Left ventricle myocardium superior (tissue), 1 donor: Measurements from ENCODE around the gene VPS41. TPM values are rescaled to one million over a fixed set of nuclear protein-coding genes. Genes with fewer than 3 reads are reported as not detected.

ENCODE experiments used
- ATAC-seq: fragments of 200-7000 bp; cut with Tn5 transposase; one replicate; pipeline ENCODE4 v1.9.1; 2020; ENCODE audit warnings: mild to moderate bottlenecking, moderate library complexity
- DNase-seq: peaks from one replicate; pipeline ENCODE4 v3.0.0-alpha.2; 2020
- intact Hi-C: fragments of 100-400 bp; cut with micrococcal nuclease; formaldehyde crosslinking; loops from one replicate; pipeline ENCODE4 v1.11.0; 2022
- total RNA-seq: library from RNA; stranded (reverse); fragmentation: NEBNext Ultra II Directional; extraction: Animal tissue kit (Norgen Biotek cat#: 25700); gene quantifications from one replicate; pipeline ENCODE4 v1.2.1, GENCODE V29; 2021
- donor health status: DM: no; HTN: yes; CAD: no; lungs with severe emphysema.

The VPS41 gene
- total RNA-seq, 1 donor from 2014 or later = 33.7 TPM

DNA sequence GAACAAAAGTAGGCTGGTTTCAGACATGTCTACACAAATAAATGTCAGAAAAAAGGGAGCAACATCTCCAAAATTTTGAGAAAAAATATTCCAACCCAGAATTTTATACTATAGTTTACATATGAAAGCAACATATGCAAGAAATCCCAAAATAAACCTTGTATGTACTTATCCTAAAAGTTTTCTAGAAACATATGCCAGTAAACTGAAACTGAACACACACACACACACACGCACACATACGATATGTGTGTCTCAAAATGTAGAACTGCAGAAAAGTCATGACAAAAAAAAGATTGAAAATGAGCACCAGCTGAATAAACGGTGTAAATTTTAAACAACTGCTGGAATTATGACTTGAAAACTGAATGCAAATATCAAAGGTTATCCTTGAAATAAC is 81.0 kb downstream of the VPS41 start:
- ATAC-seq (no peak), DNase-seq (no peak)
- intact Hi-C loops = no loop called here

DNA sequence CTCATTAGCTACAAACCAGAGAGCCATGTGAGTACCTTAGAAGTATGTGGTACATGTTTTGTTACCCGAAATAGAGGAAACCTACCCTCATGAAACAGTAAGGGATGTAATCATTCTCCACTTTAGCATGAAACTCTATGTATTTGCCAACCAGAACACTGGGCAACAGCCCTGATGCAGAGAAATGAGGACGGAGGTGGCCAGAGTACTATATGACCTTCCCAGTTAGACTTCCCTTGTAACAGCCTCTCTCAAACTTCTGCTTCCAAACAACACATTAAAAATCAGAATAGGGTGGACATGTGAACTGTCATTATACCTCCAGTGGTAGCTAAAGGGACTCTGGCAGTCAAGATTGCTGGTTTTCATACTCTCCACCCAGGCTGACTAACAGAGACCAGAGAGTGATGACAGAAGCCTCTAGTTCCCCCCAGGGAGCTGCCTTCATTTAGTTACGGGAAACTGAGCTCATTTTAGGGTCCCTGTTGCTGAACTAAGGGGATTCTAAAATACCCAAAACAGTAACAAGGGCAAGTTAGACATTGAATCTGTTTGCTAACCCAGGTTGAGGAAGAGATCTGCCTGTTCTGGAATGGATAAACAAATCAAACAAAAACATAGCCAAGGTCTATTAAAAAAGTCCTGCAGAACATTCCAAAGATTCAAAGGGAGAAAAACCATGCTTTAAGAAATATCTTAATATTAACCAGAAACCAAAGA is 83.1 kb downstream of the VPS41 start:
- intact Hi-C loops = no loop called here
- ATAC-seq (peak; percentile 38), DNase-seq (no peak)

DNA sequence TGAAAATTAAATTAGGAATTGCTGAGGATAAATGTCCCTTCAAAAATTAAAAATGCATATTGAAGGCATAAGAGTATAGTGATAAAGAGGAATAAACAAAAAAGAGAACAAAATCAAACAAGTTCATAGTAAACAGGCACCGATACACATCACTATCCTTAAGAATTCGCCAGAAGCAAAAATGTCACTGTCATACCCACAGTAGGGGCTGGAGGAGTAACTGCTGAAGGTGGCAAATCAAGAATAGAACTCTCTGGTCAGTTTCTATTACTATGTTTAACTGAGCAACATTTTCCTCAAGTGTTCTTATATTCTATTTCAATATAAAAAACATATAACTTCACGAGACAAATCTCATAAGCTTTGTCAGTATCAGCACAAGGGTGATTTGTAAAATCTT is 84.0 kb downstream of the VPS41 start:
- intact Hi-C loops = no loop called here
- no peak for ATAC-seq

DNA sequence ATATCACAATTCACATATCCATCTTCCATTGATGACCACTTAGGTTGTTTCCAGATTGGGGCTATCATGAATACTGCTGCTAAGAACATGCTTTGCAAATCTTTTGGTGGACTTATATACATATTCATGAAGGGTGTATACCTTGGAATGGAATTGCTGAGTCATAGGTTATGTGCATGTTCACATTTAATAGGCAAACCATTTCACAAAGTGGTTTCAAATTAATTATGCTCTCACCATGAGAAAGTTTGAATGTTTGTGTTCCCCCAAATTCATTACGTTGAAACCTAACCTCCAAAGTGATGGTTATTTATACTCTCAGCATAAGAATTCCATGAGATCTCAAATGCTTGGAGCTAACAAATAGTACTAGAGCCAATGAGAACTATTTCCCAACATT is 86.4 kb downstream of the VPS41 start:
- no peak for ATAC-seq
- DNase-seq = no peak
- intact Hi-C loops = no loop called here

More for the DNA sequence above, 84.0 kb downstream of the VPS41 start:
- DNase-seq = no peak

DNA sequence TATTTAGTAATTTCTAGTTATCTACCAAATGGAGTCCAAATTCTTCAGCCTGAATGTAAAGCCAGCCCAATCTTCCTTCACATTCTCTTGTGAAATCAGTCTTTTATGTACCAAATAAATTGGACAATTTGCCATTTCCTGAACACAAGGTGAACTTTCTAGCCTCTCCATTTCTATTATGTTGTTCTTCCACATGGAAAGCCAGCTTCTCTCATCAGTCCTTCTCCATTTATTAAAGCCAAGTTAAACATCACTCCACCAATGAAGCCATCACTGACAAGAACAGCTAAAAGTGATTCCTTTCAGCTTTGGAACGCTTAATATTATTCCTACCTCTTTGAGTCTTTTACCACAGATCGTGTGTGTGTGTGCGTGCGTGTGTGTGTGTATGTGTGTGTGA is 88.4 kb downstream of the VPS41 start:
- intact Hi-C loops = no loop called here
- no peak for ATAC-seq
- no peak for DNase-seq

DNA sequence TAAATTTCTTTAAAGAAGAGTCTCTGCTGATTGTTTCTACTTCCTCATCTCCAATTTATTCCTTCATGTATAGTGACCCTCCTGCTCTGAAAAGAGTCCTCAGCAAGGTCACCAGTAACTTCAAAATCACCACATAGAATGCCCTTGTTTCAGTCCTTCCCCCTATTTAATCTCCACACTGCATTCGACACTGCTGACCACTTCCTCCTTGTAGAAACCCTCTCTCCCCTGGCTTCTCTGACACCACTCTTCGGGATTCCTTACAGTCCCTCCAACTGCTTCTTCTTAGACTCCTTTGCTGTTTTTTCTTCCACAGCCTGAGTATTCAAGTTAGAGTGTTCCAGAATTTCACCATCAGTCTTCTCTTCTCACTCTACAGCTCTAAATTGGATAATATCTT is 89.5 kb downstream of the VPS41 start:
- ATAC-seq (no peak), DNase-seq (no peak)
- intact Hi-C loops = no loop called here

DNA sequence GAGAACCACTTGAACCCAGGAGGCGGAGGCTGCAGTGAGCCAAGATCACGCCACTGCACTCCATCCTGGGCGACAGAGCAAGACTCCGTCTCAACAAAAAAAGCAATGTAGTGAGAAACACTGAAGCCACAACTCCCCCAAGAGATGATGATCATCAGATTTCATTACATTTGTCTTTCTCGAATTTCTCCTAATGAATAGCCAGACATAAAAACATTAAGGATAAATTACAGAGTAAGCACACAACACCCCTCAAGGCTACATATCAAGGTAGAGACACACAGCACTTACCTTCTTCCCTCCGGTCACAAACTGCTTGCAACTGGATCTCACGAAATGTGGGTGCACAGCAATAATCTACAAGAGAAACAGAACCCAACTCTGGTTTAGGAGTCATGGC is 91.5 kb downstream of the VPS41 start:
- ATAC-seq (no peak), DNase-seq (no peak)
- intact Hi-C loops = no loop called here

DNA sequence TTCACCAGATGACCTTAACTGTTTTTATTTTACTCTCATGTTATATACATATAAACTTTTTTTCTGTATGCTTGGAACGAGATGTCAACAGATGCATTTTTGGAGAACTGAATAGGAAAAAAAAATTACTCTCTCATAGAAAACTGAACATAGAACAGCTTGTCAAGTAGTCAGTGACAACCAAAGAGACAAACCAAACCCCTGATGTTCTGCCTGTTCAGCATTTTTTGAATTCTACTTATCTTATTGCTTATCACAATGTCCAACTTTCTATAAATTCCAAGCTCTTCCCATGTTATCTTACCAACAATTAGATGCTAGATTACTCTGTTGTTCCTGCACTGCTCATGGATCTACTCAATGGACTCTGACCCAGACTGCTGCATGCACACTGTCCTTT is 95.2 kb downstream of the VPS41 start:
- ATAC-seq (no peak), DNase-seq (no peak)
- intact Hi-C loops = no loop called here

DNA sequence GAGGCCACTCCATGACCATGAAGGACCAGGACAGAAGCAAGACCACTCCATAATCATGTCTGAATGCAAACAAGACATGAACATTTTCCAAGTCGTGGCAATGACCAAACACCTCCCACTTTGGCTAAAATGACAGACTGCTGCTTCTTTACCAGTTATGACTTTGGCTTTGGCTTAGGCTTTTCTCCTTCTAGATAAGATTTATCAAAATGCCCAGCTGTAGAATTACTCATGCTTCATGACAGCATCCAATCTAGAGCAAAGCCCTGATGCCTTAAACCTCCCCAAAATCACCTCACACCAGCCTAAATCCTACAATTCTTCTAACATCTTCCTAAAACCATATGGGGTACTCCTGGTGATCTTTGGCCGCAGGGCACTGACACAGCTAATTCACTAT is 102.1 kb downstream of the VPS41 start:
- ATAC-seq (no peak), DNase-seq (no peak)
- intact Hi-C loops = no loop called here

DNA sequence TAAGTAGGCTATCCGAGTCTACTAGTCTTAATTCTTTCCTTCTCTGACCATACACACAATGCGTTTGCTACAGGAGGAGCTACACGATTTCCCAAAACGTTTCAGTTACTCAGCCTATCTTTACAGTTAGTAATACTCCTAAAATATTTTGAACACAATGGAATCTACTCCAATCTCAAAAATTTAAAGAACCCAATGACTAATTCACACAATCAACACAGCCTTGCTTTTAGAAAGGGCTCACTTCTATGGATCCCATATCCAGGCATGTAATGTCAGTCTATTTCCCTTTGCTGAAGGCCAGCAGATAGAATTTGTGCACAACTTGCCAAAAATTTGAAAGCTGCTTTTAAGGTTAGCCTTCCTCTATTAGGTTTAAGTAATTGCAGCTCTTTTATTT is 107.2 kb downstream of the VPS41 start:
- ATAC-seq (no peak), DNase-seq (no peak)
- intact Hi-C loops = no loop called here

DNA sequence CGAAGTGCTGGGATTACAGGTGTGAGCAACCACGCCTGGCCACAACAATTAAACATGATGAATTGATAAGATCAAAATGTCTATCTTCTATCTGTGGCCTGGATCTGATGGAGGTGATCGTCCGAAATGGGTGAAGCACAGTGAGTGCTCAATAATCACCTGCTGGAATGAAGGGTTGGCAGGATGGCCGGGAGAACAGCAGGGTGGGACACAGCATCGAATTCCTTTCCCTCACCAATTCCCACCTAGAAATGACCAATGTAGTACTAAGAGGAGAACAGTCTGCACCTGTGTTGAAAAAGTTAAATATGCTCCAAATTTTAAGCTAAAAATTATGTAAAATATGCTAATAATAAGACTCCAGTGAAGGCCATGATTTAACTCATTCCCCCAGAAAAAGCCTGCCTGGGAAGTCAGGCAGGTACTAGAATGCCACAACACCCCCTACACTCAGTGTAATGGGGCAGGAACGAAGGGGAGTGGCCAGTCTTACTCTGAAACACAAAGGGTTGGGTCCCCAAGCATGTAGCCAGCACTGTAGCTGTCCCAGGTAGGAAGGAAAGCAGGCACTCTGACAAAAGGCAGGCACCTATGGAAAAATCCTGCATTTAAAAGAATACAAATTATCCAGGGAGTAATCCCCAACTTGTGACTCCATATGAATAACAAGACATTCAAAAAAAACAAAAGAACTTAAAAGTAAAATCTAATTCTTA is 110.3 kb downstream of the VPS41 start:
- no peak for DNase-seq
- intact Hi-C loops = loop anchor here (5.0 kb wide), 1 partner anchor 719 kb away; no protein-coding TSS in a partner anchor
- no peak for ATAC-seq

DNA sequence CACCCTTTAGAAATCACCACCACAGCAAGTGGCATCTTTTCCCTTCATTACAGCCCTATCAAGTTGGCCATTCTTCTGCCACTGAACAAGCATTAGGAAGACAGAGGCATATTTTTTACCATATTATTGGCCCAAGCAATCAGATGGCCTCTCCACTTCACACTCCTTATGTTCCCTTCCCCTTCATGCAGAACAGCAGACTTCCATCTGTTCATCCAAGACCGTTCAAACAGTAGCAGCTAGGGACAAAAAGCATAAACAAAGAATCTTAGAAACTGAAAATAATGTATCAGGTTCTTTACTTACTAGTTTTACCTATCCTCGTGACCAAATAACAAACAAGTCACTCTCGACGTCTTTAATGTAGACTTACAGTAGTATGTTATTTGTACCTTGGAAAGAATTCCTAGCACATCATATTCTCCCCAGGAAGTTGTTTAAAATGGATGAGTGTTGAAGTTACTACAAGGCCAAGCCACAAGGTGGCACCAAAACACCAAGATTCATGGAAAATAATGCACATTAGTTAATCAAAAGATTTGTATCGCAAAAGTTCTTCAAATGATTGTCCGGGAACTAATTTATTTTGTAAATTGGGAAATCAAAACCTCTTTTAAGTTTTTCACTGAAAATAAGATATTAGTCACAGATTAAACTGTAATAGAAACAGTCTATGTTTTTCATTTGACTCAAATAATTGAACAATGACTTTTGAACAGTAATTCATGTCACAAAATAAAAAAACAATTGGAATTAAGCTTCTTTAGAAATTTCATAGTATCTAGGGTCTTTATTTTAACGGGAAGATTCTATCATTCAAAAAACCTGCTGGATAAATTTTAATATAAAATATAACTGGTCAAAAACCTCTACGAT is 112.1 kb downstream of the VPS41 start:
- ATAC-seq = no peak
- no peak for DNase-seq
- intact Hi-C loops = loop anchor here (5.0 kb wide), 1 partner anchor 720 kb away; no protein-coding TSS in a partner anchor

DNA sequence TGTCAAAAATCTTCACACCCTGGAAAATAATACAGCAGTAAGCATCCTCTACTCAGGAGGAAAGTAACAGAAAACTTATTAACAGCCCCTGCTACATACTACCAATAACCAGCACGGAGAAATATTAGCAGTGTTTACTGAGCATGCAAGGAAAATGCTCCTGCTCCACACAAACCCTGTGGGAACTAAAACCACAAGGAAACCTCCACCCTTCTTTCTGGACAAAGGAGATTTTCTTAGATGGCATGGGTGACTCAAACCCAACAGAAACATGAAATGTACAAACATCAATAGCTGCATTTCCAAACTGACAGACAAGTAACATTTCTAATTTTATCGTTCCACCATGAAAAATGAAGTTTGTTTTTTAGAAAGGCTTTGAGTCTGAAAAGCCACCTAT is 113.4 kb downstream of the VPS41 start:
- intact Hi-C loops = loop anchor here (5.0 kb wide), 1 partner anchor 722 kb away; no protein-coding TSS in a partner anchor
- DNase-seq (no peak), ATAC-seq (no peak)

DNA sequence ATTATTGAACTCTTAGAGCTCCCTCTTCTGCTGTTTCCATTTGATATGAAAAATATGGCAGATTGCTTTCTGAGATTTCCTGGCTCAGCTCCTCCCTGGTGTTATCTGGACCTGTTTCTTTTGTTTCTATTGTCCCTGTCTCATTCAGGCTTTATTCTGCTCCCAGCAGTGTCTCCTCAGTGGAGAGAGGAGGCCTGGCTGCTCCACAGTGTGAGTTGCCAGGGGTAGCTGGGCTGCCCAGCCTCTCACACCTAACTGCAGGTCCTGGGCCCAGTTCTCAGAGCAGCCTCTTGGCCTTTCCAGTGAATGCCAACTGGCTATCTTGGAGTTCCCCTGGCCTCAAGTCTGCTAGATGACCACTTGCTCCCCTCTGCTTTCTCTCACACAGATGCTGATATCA is 127.0 kb downstream of the VPS41 start:
- intact Hi-C loops = no loop called here
- no peak for DNase-seq

DNA sequence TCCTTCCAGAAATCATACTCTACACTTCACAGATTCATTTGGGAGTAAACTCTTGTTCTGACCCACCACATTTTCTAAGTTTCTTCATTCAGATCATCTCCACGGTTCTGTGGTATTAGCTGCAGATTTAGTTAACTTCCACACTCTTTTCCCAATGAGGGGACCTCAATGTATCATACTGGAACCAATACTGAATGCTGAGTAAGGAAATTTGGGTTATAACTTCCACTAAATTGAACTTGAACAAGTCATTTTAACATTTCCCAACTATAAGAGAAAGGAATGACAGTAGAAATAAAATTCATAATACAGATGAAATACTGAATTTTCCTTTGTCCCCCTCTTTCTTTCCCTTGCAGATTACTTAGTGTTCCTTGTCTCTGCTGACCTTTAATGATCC is 131.4 kb downstream of the VPS41 start:
- intact Hi-C loops = no loop called here
- ATAC-seq = no peak
- no peak for DNase-seq

More for the DNA sequence above, 127.0 kb downstream of the VPS41 start:
- no peak for ATAC-seq

DNA sequence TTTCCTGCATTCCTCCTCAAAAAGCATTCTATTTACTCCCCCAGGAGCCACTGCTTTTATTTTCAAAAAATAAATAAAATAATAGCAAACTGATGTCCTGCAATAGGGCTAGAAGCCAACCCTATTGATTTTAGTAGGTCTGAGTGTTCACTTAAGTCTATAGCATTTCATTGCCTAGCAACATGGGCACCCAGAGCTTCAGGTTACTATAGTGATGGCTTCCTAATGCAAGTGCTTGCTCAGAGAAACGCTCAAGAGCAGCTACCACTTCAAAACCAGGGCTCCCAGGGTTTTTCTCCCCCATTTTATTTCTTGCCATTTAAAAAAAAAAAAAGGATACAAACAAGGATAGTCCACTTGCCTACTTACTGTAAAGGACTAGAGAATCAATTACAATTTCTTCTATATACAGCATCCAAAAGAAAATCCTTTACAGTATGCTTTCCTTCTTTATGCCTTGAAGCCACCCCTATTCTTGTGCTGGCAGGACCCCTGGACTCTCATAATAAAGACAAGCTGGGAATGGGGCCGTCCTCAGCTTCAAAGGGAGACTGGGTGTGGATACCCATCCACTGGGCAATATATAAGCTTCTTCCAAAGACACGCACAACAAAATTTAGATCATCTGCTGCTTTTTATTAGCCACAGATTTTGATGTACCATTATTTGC is 133.3 kb downstream of the VPS41 start:
- no peak for ATAC-seq
- intact Hi-C loops = no loop called here

DNA sequence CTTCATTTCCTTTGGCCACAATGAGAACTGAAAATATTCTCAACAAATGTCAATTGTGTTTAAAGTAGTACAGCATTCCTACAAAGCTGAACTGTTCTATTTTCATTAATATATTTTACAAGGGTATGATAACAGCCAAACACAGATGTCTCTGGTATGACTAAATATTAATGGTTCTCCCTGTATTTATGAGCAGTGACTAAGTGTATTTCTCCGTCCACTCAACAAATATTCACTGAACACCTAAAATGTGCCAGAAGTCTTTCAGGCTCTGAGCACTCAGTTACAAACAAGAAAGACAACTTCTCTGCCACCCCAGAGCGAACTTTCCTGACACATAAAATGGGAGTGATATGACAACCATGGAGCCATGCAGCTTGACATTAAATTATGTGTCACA is 135.6 kb downstream of the VPS41 start:
- DNase-seq = no peak
- intact Hi-C loops = no loop called here
- ATAC-seq = no peak

More for the DNA sequence above, 133.3 kb downstream of the VPS41 start:
- no peak for DNase-seq

DNA sequence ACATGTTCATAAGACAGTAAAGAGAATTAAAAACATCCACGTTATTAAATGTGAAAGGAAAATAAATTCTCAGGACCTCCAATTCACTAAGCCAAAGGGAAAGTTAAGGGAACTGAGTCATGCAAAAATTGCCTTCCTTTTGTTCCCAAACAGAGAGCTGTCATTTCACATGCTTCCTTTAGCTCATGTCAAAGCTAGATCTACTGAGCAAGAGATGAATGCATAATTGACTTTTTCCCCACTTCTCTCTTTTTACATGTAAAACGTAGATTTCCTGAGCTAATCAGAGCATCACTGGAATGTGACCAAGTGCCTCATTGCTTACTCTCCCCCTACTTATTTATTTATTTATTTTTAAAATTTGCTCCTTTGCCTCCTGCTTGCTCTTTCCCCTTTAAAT is 148.8 kb downstream of the VPS41 start:
- ATAC-seq (no peak), DNase-seq (no peak)
- intact Hi-C loops = no loop called here

DNA sequence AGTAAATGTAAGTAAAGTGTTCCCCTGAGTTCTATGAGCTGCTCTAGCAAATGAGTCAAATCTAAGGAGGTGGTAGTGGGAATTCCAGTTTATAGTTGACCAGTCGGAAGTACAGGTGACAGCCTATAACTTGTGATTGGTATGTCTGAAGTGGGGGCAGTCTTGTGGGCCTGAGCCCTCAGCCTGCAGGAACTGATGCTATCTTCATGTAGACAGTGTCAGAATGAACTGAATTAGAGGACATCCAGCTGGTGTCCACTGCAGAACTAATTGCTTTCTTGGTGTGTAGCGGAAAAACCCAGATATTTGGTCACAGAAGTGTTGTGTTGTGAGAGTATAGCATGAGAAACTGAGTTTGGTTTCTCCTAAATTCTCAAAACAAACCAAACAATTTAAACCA is 150.0 kb downstream of the VPS41 start:
- intact Hi-C loops = no loop called here

More for the DNA sequence above, 150.0 kb downstream of the VPS41 start:
- ATAC-seq (no peak), DNase-seq (no peak)
